WTC11 (cell line): Measurements from ENCODE around the gene CFAP299. TPM values are rescaled to one million over a fixed set of nuclear protein-coding genes. Genes with fewer than 3 reads are reported as not detected.

Source experiments
- ATAC-seq: fragments of 200-7000 bp; cut with Tn5 transposase; 2 replicates; pipeline ENCODE4 v1.10.0; 2021; ENCODE audit warnings: mild to moderate bottlenecking, moderate library complexity
- CTCF ChIA-PET: fragments of 300-600 bp; sonication (Branson Sonifier 250); formaldehyde crosslinking; loops from one replicate; lab custom pipeline; 2021; ENCODE audit warnings: antibody characterized with exemption; lab: Charles Lee
- POLR2A ChIA-PET: fragments of 350-600 bp; sonication (Branson Sonifier 250); formaldehyde crosslinking; loops from one replicate; lab custom pipeline; 2021; ENCODE audit warnings: antibody characterized with exemption; lab: Charles Lee
- DNase-seq: peaks from one replicate; pipeline ENCODE4 v3.0.0; 2021; ENCODE audit warnings: low spot score
- H3K27ac Mint-ChIP-seq: 2 replicates; pipeline ENCODE4 v1.8.0; 2021; ENCODE audit warnings: mixed read lengths
- H3K27me3 Mint-ChIP-seq: 2 replicates; pipeline ENCODE4 v1.8.0; 2021; ENCODE audit warnings: low read depth, mild to moderate bottlenecking, moderate library complexity, mixed read lengths
- H3K36me3 Mint-ChIP-seq: 2 replicates; pipeline ENCODE4 v1.8.0; 2021; ENCODE audit warnings: mixed read lengths
- H3K4me1 Mint-ChIP-seq: 2 replicates; pipeline ENCODE4 v1.8.0; 2022; ENCODE audit warnings: mixed read lengths
- H3K4me3 Mint-ChIP-seq: 2 replicates; pipeline ENCODE4 v1.8.0; 2021; ENCODE audit warnings: mild to moderate bottlenecking, moderate library complexity, mixed read lengths
- H3K9me3 Mint-ChIP-seq: 2 replicates; pipeline ENCODE4 v1.8.0; 2021; ENCODE audit warnings: mixed read lengths
- AFF4 ChIP-seq: sonication (generic); formaldehyde crosslinking; IDR thresholded peaks from 2 replicates; pipeline ENCODE4 v1.8.1; 2023; ENCODE audit warnings: mild to moderate bottlenecking, missing genetic modification reagents, borderline replicate concordance
- CREM ChIP-seq: sonication (generic); formaldehyde crosslinking; IDR thresholded peaks from 2 replicates; pipeline ENCODE4 v1.8.1; 2022; ENCODE audit warnings: mild to moderate bottlenecking, missing genetic modification reagents, moderate library complexity
- CTCF ChIP-seq: fragments of 200-600 bp; IDR thresholded peaks from 2 replicates; pipeline ENCODE4 v1.8.0; 2022; ENCODE audit warnings: antibody characterized with exemption
- FOXJ3 ChIP-seq: sonication (generic); formaldehyde crosslinking; IDR thresholded peaks from 2 replicates; pipeline ENCODE4 v1.9.0; 2021; ENCODE audit warnings: missing genetic modification reagents, mild to moderate bottlenecking, borderline replicate concordance
- FOXP1 ChIP-seq: sonication (generic); formaldehyde crosslinking; IDR thresholded peaks from 2 replicates; pipeline ENCODE4 v1.8.0; 2022; ENCODE audit warnings: missing genetic modification reagents, mild to moderate bottlenecking, moderate library complexity, borderline replicate concordance
- HMGXB4 ChIP-seq: sonication (generic); formaldehyde crosslinking; IDR thresholded peaks from 2 replicates; pipeline ENCODE4 v1.8.1; 2023; ENCODE audit warnings: mild to moderate bottlenecking, moderate library complexity, missing genetic modification reagents
- MXD4 ChIP-seq: fragments of 250-450 bp; sonication (Bioruptor Pico); IDR thresholded peaks from 2 replicates; pipeline ENCODE4 v1.8.0; 2021; ENCODE audit warnings: mild to moderate bottlenecking, moderate library complexity, borderline replicate concordance
- NR2C2 ChIP-seq: sonication (generic); formaldehyde crosslinking; IDR thresholded peaks from 2 replicates; pipeline ENCODE4 v1.8.0; 2022; ENCODE audit warnings: mild to moderate bottlenecking, missing genetic modification reagents
- OVOL2 ChIP-seq: fragments of 250-450 bp; sonication (Bioruptor Pico); IDR thresholded peaks from 2 replicates; pipeline ENCODE4 v1.9.0; 2021; ENCODE audit warnings: mild to moderate bottlenecking, borderline replicate concordance
- PREB ChIP-seq: sonication (generic); formaldehyde crosslinking; IDR thresholded peaks from 2 replicates; pipeline ENCODE4 v1.8.1; 2022; ENCODE audit warnings: mild to moderate bottlenecking, missing genetic modification reagents, moderate library complexity, borderline replicate concordance
- SMAD3 ChIP-seq: sonication (generic); formaldehyde crosslinking; IDR thresholded peaks from 2 replicates; pipeline ENCODE4 v1.8.0; 2022; ENCODE audit warnings: missing genetic modification reagents, mild to moderate bottlenecking, borderline replicate concordance
- SOX15 ChIP-seq: fragments of 250-450 bp; sonication (Bioruptor Pico); IDR thresholded peaks from 2 replicates; pipeline ENCODE4 v1.9.0; 2021; ENCODE audit warnings: mild to moderate bottlenecking
- TEAD1 ChIP-seq: sonication (generic); formaldehyde crosslinking; IDR thresholded peaks from 2 replicates; pipeline ENCODE4 v1.8.0; 2022; ENCODE audit warnings: mild to moderate bottlenecking, missing genetic modification reagents
- ZBTB43 ChIP-seq: sonication (generic); formaldehyde crosslinking; IDR thresholded peaks from 2 replicates; pipeline ENCODE4 v1.8.1; 2023; ENCODE audit warnings: mild to moderate bottlenecking, missing genetic modification reagents
- ZNF232 ChIP-seq: sonication (generic); formaldehyde crosslinking; IDR thresholded peaks from 2 replicates; pipeline ENCODE4 v1.8.0; 2022; ENCODE audit warnings: mild to moderate bottlenecking, missing genetic modification reagents
- ZNF317 ChIP-seq: sonication (generic); formaldehyde crosslinking; IDR thresholded peaks from 2 replicates; pipeline ENCODE4 v1.8.1; 2023; ENCODE audit warnings: low read depth, mild to moderate bottlenecking, moderate library complexity, missing genetic modification reagents, borderline replicate concordance
- total RNA-seq: library from RNA; stranded (reverse); gene quantifications from 3 replicates; pipeline ENCODE4 v1.2.3, GENCODE V29; 2021

Gene CFAP299
- total RNA-seq, 1 experiment from 2014 or later, result not detected

GRCh38 chr4:80507077-80507476 is 171.5 kb downstream of the CFAP299 start:
- ATAC-seq (no peak), DNase-seq (no peak)
- Mint-ChIP-seq H3K9me3 (no peaks in the 10 kb centered on the region), H3K4me3 (no peak overlapping the region), H3K36me3 (no peaks in the 10 kb centered on the region), H3K27ac (no peak overlapping the region), H3K4me1 (no peaks in the 10 kb centered on the region), H3K27me3 (no peaks in the 10 kb centered on the region)
- POLR2A ChIA-PET, result no interaction called here
- TF ChIP-seq MXD4 (CRISPR knock-in tag), result no peak
- no peak for TF ChIP-seq ZNF317 (CRISPR knock-in tag)
- TF ChIP-seq SOX15 (CRISPR knock-in tag), result no peak
- CTCF ChIA-PET, result no interaction called here

- H3K27ac Mint-ChIP-seq, result no peak overlapping the region
- TF ChIP-seq FOXP1 (CRISPR knock-in tag) (no peak), OVOL2 (CRISPR knock-in tag) (no peak), SMAD3 (CRISPR knock-in tag) (no peak), CTCF (no peak), NR2C2 (CRISPR knock-in tag) (no peak), HMGXB4 (no peak), AFF4 (CRISPR knock-in tag) (no peak), ZNF232 (CRISPR knock-in tag) (no peak), FOXJ3 (CRISPR knock-in tag) (no peak), TEAD1 (CRISPR knock-in tag) (no peak), PREB (CRISPR knock-in tag) (no peak)
- H3K4me3 Mint-ChIP-seq, result no peak overlapping the region
- ATAC-seq (no peak), DNase-seq (no peak)
- no peaks in the 10 kb centered on the region for H3K9me3 Mint-ChIP-seq
- POLR2A ChIA-PET, result no interaction called here
- no peaks in the 10 kb centered on the region for H3K4me1 Mint-ChIP-seq
- CTCF ChIA-PET, result no interaction called here
- H3K27me3 Mint-ChIP-seq, result no peaks in the 10 kb centered on the region
- no peaks in the 10 kb centered on the region for H3K36me3 Mint-ChIP-seq
These were observed 172.0 kb downstream of the CFAP299 start for GRCh38 chr4:80507507-80507906.

- Mint-ChIP-seq H3K4me1 (peaks cover 19% of the 10 kb centered on the region), H3K27ac (no peak overlapping the region), H3K27me3 (no peaks in the 10 kb centered on the region), H3K9me3 (no peaks in the 10 kb centered on the region; the same call in 1 of the 2 replicates), H3K4me3 (no peak overlapping the region), H3K36me3 (no peaks in the 10 kb centered on the region)
- no peak for DNase-seq
- no peak for ATAC-seq
- ChIA-PET POLR2A (no interaction called here), CTCF (no interaction called here)
- TF ChIP-seq ZBTB43 (CRISPR knock-in tag) (no peak), CREM (CRISPR knock-in tag) (no peak)
These were observed 180.0 kb downstream of the CFAP299 start for GRCh38 chr4:80515496-80515895.
